Neural cell (in vitro differentiated cells): ENCODE measurements around the gene RAB7B. TPM values are rescaled to one million over a fixed set of nuclear protein-coding genes. Genes with fewer than 3 reads are reported as not detected.

Experiments
- H2AFZ ChIP-seq: fragments of 200-600, 300-800 bp; sonication (generic), shearing (Covaris generic); 2 replicates; pipeline ENCODE4 v1.6.0; 2014; ENCODE audit warnings: low read depth, mild to moderate bottlenecking, antibody characterized with exemption, low read length, moderate library complexity
- H3F3A ChIP-seq: fragments of 200-600 bp; shearing (Covaris generic); 2 replicates; pipeline ENCODE4 v1.6.1; 2016; ENCODE audit warnings: mild to moderate bottlenecking, moderate library complexity, mixed read lengths, antibody characterized with exemption, low read length; ENCODE audit not compliant: insufficient read depth, poor library complexity, severe bottlenecking
- H3K27ac ChIP-seq: fragments of 200-600, 300-800 bp; sonication (generic), shearing (Covaris generic); 2 replicates; pipeline ENCODE4 v1.5.1; 2014; ENCODE audit warnings: mild to moderate bottlenecking, low read length, moderate library complexity
- H3K27me3 ChIP-seq: fragments of 300-800, 200-600 bp; sonication (generic), shearing (Covaris generic); 2 replicates; pipeline ENCODE4 v1.6.0; 2014; ENCODE audit warnings: mild to moderate bottlenecking, low read depth, low read length, moderate library complexity; ENCODE audit not compliant: insufficient read depth
- H3K36me3 ChIP-seq: fragments of 300-800, 200-600 bp; sonication (generic), shearing (Covaris generic); 2 replicates; pipeline ENCODE4 v1.5.1; 2014; ENCODE audit warnings: mild to moderate bottlenecking, antibody characterized with exemption, low read length, moderate library complexity; ENCODE audit not compliant: insufficient read depth
- H3K4me2 ChIP-seq: fragments of 300-800, 200-600 bp; sonication (generic), shearing (Covaris generic); 2 replicates; pipeline ENCODE4 v1.6.0; 2014; ENCODE audit warnings: mild to moderate bottlenecking, low read length
- H3K4me3 ChIP-seq: fragments of 300-800, 200-600 bp; sonication (generic), shearing (Covaris generic); 2 replicates; pipeline ENCODE4 v1.5.1; 2014; ENCODE audit warnings: mild to moderate bottlenecking, low read length, moderate library complexity
- H3K79me2 ChIP-seq: fragments of 200-600 bp; shearing (Covaris generic); replicated peaks from 2 replicates; pipeline ENCODE4 v1.6.0; 2014; ENCODE audit warnings: mild to moderate bottlenecking, low read length, moderate library complexity; ENCODE audit not compliant: insufficient read depth
- H3K9ac ChIP-seq: fragments of 300-800, 200-600 bp; sonication (generic), shearing (Covaris generic); 2 replicates; pipeline ENCODE4 v1.6.1; 2016; ENCODE audit warnings: mild to moderate bottlenecking, low read length, mixed read lengths
- H3K9me2 ChIP-seq: fragments of 200-600 bp; shearing (Covaris generic); 2 replicates; pipeline ENCODE4 v1.6.1; 2016; ENCODE audit warnings: mild to moderate bottlenecking, low read length, mixed read lengths; ENCODE audit not compliant: insufficient read depth
- H3K9me3 ChIP-seq: fragments of 200-600, 300-800 bp; sonication (generic), shearing (Covaris generic); 2 replicates; pipeline ENCODE4 v1.6.1; 2016; ENCODE audit warnings: mild to moderate bottlenecking, mixed run types, low read length, moderate library complexity, mixed read lengths
- H4K20me1 ChIP-seq: fragments of 200-600 bp; shearing (Covaris generic); 2 replicates; pipeline ENCODE4 v1.6.1; 2016; ENCODE audit warnings: mild to moderate bottlenecking, mixed run types; ENCODE audit not compliant: insufficient read depth
- CTCF ChIP-seq: fragments of 450-650 bp; IDR thresholded peaks from 2 replicates; pipeline ENCODE4 v1.5.1; 2014; ENCODE audit warnings: antibody characterized with exemption, mild to moderate bottlenecking, moderate library complexity; ENCODE audit not compliant: poor library complexity, severe bottlenecking
- EP300 ChIP-seq: fragments of 450-650 bp; conservative IDR thresholded peaks from 2 replicates; pipeline ENCODE4 v1.6.1; 2014; ENCODE audit warnings: antibody characterized with exemption, mild to moderate bottlenecking, moderate library complexity; ENCODE audit not compliant: poor library complexity, severe bottlenecking
- EZH2 ChIP-seq: fragments of 200-600, 300-800 bp; shearing (Covaris generic), sonication (generic); IDR thresholded peaks from 2 replicates; pipeline ENCODE4 v1.6.1; 2014; ENCODE audit warnings: antibody characterized with exemption, low read length, borderline replicate concordance, mild to moderate bottlenecking; ENCODE audit not compliant: insufficient read depth, poor library complexity, severe bottlenecking
- MXI1 ChIP-seq: fragments of 450-650 bp; conservative IDR thresholded peaks from 2 replicates; pipeline ENCODE4 v1.6.1; 2014; ENCODE audit warnings: antibody characterized with exemption, mild to moderate bottlenecking; ENCODE audit not compliant: poor library complexity, severe bottlenecking
- POLR2AphosphoS5 ChIP-seq: IDR thresholded peaks from 2 replicates; pipeline ENCODE4 v1.6.1; 2012
- RAD21 ChIP-seq: fragments of 450-650 bp; conservative IDR thresholded peaks from 2 replicates; pipeline ENCODE4 v1.6.1; 2014; ENCODE audit warnings: antibody characterized with exemption, mild to moderate bottlenecking, moderate library complexity
- REST ChIP-seq: IDR thresholded peaks from 2 replicates; pipeline ENCODE4 v1.6.1; 2012; ENCODE audit warnings: borderline replicate concordance
- SMC3 ChIP-seq: fragments of 450-650 bp; conservative IDR thresholded peaks from 2 replicates; pipeline ENCODE4 v1.6.1; 2014; ENCODE audit warnings: antibody characterized with exemption, mild to moderate bottlenecking, moderate library complexity; ENCODE audit not compliant: poor library complexity
- TAF1 ChIP-seq: IDR thresholded peaks from 2 replicates; pipeline ENCODE4 v1.6.1; 2012; ENCODE audit warnings: low read depth
- polyA plus RNA-seq: library from polyadenylated mRNA; depleted of rRNA; stranded (reverse); fragments of >200 nt; gene quantifications from 2 replicates; pipeline ENCODE4 v1.2.3, GENCODE V29; 2014

RAB7B gene
- polyA plus RNA-seq, 1 donor from 2014 or later = not detected

- no peaks in the 10 kb centered on the region for H3K9me3 ChIP-seq
- no peak overlapping the region for H3K4me2 ChIP-seq
- H2AFZ ChIP-seq = no peak overlapping the region
- H3F3A ChIP-seq = no peaks in the 10 kb centered on the region
- H3K9me2 ChIP-seq = no peaks in the 10 kb centered on the region
- H3K4me3 ChIP-seq = no peak overlapping the region
- H4K20me1 ChIP-seq = no peaks in the 10 kb centered on the region
- TF ChIP-seq CTCF (no peak), RAD21 (no peak), EP300 (no peak), EZH2 (no peak), MXI1 (no peak), SMC3 (no peak), REST (no peak), POLR2AphosphoS5 (no peak), TAF1 (no peak)
- H3K36me3 ChIP-seq = no peaks in the 10 kb centered on the region
- H3K27me3 ChIP-seq = no peaks in the 10 kb centered on the region
- H3K79me2 ChIP-seq = no peaks in the 10 kb centered on the region
- no peak overlapping the region for H3K9ac ChIP-seq
- H3K27ac ChIP-seq = no peak overlapping the region
These were observed 73.5 kb downstream of the RAB7B start for GRCh38 chr1:205929496-205930194.

- Histone ChIP-seq H4K20me1 (no peaks in the 10 kb centered on the region), H3F3A (no peaks in the 10 kb centered on the region), H2AFZ (no peak overlapping the region), H3K9ac (no peak overlapping the region), H3K79me2 (no peaks in the 10 kb centered on the region), H3K9me2 (no peaks in the 10 kb centered on the region), H3K27me3 (no peaks in the 10 kb centered on the region), H3K4me3 (no peak overlapping the region), H3K36me3 (no peaks in the 10 kb centered on the region), H3K27ac (no peak overlapping the region), H3K4me2 (no peak overlapping the region), H3K9me3 (no peaks in the 10 kb centered on the region)
- TF ChIP-seq RAD21 (no peak), POLR2AphosphoS5 (no peak), MXI1 (no peak), TAF1 (no peak)
These were observed 74.9 kb downstream of the RAB7B start for GRCh38 chr1:205928317-205928716.
